HCT116 (cell line): ENCODE results near the gene LMAN2L. TPM values are rescaled to one million over a fixed set of nuclear protein-coding genes. Genes with fewer than 3 reads are reported as not detected.

Experiments
- ATAC-seq: fragments of 200-7000 bp; cut with Tn5 transposase; 2 replicates; pipeline ENCODE4 v1.9.1; 2020; ENCODE audit warnings: mild to moderate bottlenecking, moderate library complexity
- BruUV-seq: library from RNA; stranded (reverse); fragments of 400-500 nt; replicated peaks from 2 replicates; lab custom pipeline; 2021; lab: Mats Ljungman, UMichigan
- CTCF ChIA-PET: fragments of 300-600 bp; sonication (Branson Sonifier 250); formaldehyde crosslinking; loops from one replicate; lab custom pipeline; 2021; ENCODE audit warnings: antibody characterized with exemption; lab: Charles Lee
- POLR2A ChIA-PET: fragments of 300-600, 350-600 bp; sonication (Branson Sonifier 250); formaldehyde crosslinking; loops from one replicate; lab custom pipeline; 2021; ENCODE audit warnings: antibody characterized with exemption; lab: Charles Lee
- RAD21 ChIA-PET, 2 experiments: fragments of 300-600 bp; sonication (Branson Sonifier 250); formaldehyde crosslinking; loops; one replicate each; lab custom pipeline; 2023; ENCODE audit warnings: low total read pairs in 2 of 2; ENCODE audit not compliant: uncharacterized antibody in 2 of 2, unreplicated experiment in 2 of 2, low non-redundant PET in 1 of 2; lab: Charles Lee
- DNase-seq: peaks from one replicate; pipeline ENCODE4 v3.0.0-alpha.2; 2010; ENCODE audit warnings: low read depth, low spot score
- H2AFZ ChIP-seq: fragments of 200-600 bp; shearing (Covaris generic), sonication (generic); 2 replicates; pipeline ENCODE4 v1.6.1; 2017; ENCODE audit warnings: low read depth, mixed run types, mixed read lengths, antibody characterized with exemption, low read length; ENCODE audit not compliant: poor library complexity, severe bottlenecking
- H3K27ac ChIP-seq: 2 replicates; pipeline ENCODE4 v1.5.1; 2012; ENCODE audit warnings: low read depth, low read length
- H3K27me3 ChIP-seq: fragments of 200-600 bp; sonication (generic); 2 replicates; pipeline ENCODE4 v1.6.1; 2016; ENCODE audit warnings: mixed run types, low read length, mixed read lengths; ENCODE audit not compliant: insufficient read depth
- H3K36me3 ChIP-seq, 2 experiments: fragments of 200-500 bp in 1 of 2; fragments of 200-600 bp in 1 of 2; sonication (Bioruptor generic) in 1 of 2; sonication (generic) in 1 of 2; 2 replicates each; pipeline versions ENCODE4 v1.5.1 to v1.6.1; 2014 to 2016; ENCODE audit warnings: low read length in 2 of 2, inconsistent platforms in 1 of 2, mixed read lengths in 1 of 2, mixed run types in 1 of 2; ENCODE audit not compliant: insufficient read depth in 2 of 2, control insufficient read depth in 1 of 2
- H3K4me1 ChIP-seq, 2 experiments: fragments of 200-600 bp in 1 of 2; sonication (generic) in 1 of 2; 2 replicates each; pipeline versions ENCODE4 v1.5.1 to v1.6.1; 2012 to 2017; ENCODE audit warnings: low read length in 2 of 2, inconsistent platforms in 1 of 2, mild to moderate bottlenecking in 1 of 2, mixed read lengths in 1 of 2, mixed run types in 1 of 2, moderate library complexity in 1 of 2; ENCODE audit not compliant: insufficient read depth in 2 of 2, control insufficient read depth in 1 of 2
- H3K4me2 ChIP-seq: fragments of 200-600 bp; sonication (generic); 2 replicates; pipeline ENCODE4 v1.6.1; 2017; ENCODE audit warnings: mixed run types, low read length, mixed read lengths
- H3K4me3 ChIP-seq, 2 experiments: fragments of 200-600 bp in 1 of 2; sonication (generic) in 1 of 2; replicated peaks in 1 of 2; 2 replicates each; pipeline ENCODE4 v1.5.1; 2011 to 2016; ENCODE audit warnings: low read length in 2 of 2, control low read depth in 1 of 2, low read depth in 1 of 2, mild to moderate bottlenecking in 1 of 2, mixed read lengths in 1 of 2, mixed run types in 1 of 2
- H3K79me2 ChIP-seq: fragments of 200-600 bp; sonication (generic); 2 replicates; pipeline ENCODE4 v1.6.1; 2017; ENCODE audit warnings: mild to moderate bottlenecking, mixed run types, low read length, moderate library complexity, mixed read lengths; ENCODE audit not compliant: insufficient read depth
- H3K9ac ChIP-seq: fragments of 200-600 bp; sonication (generic); 2 replicates; pipeline ENCODE4 v1.6.1; 2016; ENCODE audit warnings: low read length, mixed read lengths
- H3K9me2 ChIP-seq: fragments of 200-600 bp; sonication (generic), shearing (Covaris generic); 2 replicates; pipeline ENCODE4 v1.6.1; 2017; ENCODE audit warnings: mixed run types, mild to moderate bottlenecking, moderate library complexity; ENCODE audit not compliant: insufficient read depth
- H3K9me3 ChIP-seq, 2 experiments: fragments of 200-500 bp in 1 of 2; fragments of 200-600 bp in 1 of 2; sonication (Bioruptor generic) in 1 of 2; sonication (generic) in 1 of 2; 2 replicates each; pipeline ENCODE4 v1.6.1; 2014 to 2017; ENCODE audit warnings: low read length in 2 of 2, mixed read lengths in 2 of 2, inconsistent platforms in 1 of 2, low read depth in 1 of 2, mild to moderate bottlenecking in 1 of 2, mixed run types in 1 of 2, moderate library complexity in 1 of 2; ENCODE audit not compliant: control insufficient read depth in 1 of 2, insufficient read depth in 1 of 2
- H4K20me1 ChIP-seq: fragments of 200-600 bp; sonication (generic), shearing (Covaris generic); 2 replicates; pipeline ENCODE4 v1.6.1; 2017; ENCODE audit warnings: mixed run types, mild to moderate bottlenecking, moderate library complexity; ENCODE audit not compliant: insufficient read depth
- CEBPB ChIP-seq: IDR thresholded peaks from 2 replicates; pipeline ENCODE4 v1.6.1; 2012; ENCODE audit warnings: low read depth
- ELF1 ChIP-seq: IDR thresholded peaks from 2 replicates; pipeline ENCODE4 v1.6.1; 2012; ENCODE audit warnings: low read depth, borderline replicate concordance
- EZH2 ChIP-seq: fragments of 200-600 bp; sonication (generic); IDR thresholded peaks from 2 replicates; pipeline ENCODE4 v1.6.1; 2017; ENCODE audit warnings: antibody characterized with exemption, mixed run types
- FOSL1 ChIP-seq: IDR thresholded peaks from 2 replicates; pipeline ENCODE4 v1.6.1; 2012; ENCODE audit warnings: low read depth
- RAD21 ChIP-seq: IDR thresholded peaks from 2 replicates; pipeline ENCODE4 v1.6.1; 2012; ENCODE audit warnings: low read depth, mild to moderate bottlenecking
- SIN3A ChIP-seq: IDR thresholded peaks from 2 replicates; pipeline ENCODE4 v1.6.1; 2012; ENCODE audit warnings: low read depth
- SP1 ChIP-seq: IDR thresholded peaks from 2 replicates; pipeline ENCODE4 v1.6.1; 2012; ENCODE audit warnings: low read depth
- SRF ChIP-seq: IDR thresholded peaks from 2 replicates; pipeline ENCODE4 v1.6.1; 2012; ENCODE audit warnings: low read depth
- ZFX ChIP-seq: fragments of 450-650 bp; IDR thresholded peaks from 2 replicates; pipeline ENCODE4 v1.6.1; 2017
- intact Hi-C: fragments of 100-400 bp; cut with micrococcal nuclease; formaldehyde crosslinking; loops from 2 replicates; pipeline ENCODE4 v1.10.0; 2022
- total RNA-seq: library from RNA; stranded (reverse); gene quantifications from one replicate; pipeline ENCODE4 v1.2.1, GENCODE V29; 2021; ENCODE audit not compliant: unreplicated experiment
- TF ChIP-seq, protein P1 (sequence below): IDR thresholded peaks from 2 replicates; pipeline ENCODE4 v1.6.1; 2012
- TF ChIP-seq, protein P2 (sequence below), 3 experiments: fragments of 200-600 bp in 1 of 3; sonication (generic) in 1 of 3; IDR thresholded peaks in 2 of 3; conservative IDR thresholded peaks in 1 of 3; 2 replicates each; pipeline ENCODE4 v1.5.1; 2012 to 2017; ENCODE audit warnings: low read depth in 2 of 3, low read length in 2 of 3, antibody characterized with exemption in 1 of 3, borderline replicate concordance in 1 of 3, control low read depth in 1 of 3, mild to moderate bottlenecking in 1 of 3, mixed read lengths in 1 of 3, mixed run types in 1 of 3, moderate library complexity in 1 of 3; ENCODE audit not compliant: insufficient read depth in 1 of 3
- TF ChIP-seq, protein P3 (sequence below): IDR thresholded peaks from 2 replicates; pipeline ENCODE4 v1.6.1; 2012
- TF ChIP-seq, protein P4 (sequence below): IDR thresholded peaks from 2 replicates; pipeline ENCODE4 v1.6.1; 2011; ENCODE audit warnings: mild to moderate bottlenecking, low read length, moderate library complexity; ENCODE audit not compliant: insufficient replicate concordance; ENCODE audit errors: extremely low read depth
- TF ChIP-seq, protein P5 (sequence below): IDR thresholded peaks from 2 replicates; pipeline ENCODE4 v1.6.1; 2012; ENCODE audit warnings: low read depth

The LMAN2L gene
- total RNA-seq, 1 experiment from 2014 or later, result 15.2 TPM

DNA sequence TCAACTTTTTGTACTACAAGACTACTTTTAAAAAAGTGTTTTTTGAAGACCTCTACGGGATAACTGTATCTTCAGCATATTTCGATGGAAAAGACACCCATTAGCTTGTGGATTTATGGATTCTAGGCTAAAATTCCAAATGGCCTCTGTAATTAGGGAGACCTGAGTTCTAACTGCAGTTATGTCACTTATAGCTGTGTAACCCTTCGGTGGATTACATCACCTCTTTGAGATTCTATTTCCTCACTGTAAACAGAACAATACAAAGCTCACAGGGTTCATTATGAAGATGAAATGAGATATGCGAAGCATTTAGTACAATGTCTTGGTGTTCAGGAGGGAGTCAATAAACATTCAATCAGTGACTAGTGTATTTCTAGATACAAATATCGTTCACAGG, 24.2 kb downstream of the LMAN2L start:
- Histone ChIP-seq H3K27ac (no peak overlapping the region), H2AFZ (no peak overlapping the region), H3K4me1 (no peaks in the 10 kb centered on the region), H3K4me2 (no peak overlapping the region), H3K9me3 (no peaks in the 10 kb centered on the region), H4K20me1 (no peaks in the 10 kb centered on the region), H3K27me3 (no peaks in the 10 kb centered on the region), H3K36me3 (peaks cover 5 to 16% of the 10 kb centered on the region in 2 experiments; a peak in 2 of 4 replicates), H3K9me2 (no peaks in the 10 kb centered on the region), H3K9ac (no peak overlapping the region), H3K4me3 (no peak overlapping the region), H3K79me2 (no peaks in the 10 kb centered on the region)
- ATAC-seq (no peak), DNase-seq (no peak)
- TF ChIP-seq ELF1 (no peak), RAD21 (no peak), SIN3A (no peak), SRF (no peak)
- TF ChIP-seq, protein P1, sequence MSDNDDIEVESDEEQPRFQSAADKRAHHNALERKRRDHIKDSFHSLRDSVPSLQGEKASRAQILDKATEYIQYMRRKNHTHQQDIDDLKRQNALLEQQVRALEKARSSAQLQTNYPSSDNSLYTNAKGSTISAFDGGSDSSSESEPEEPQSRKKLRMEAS, result no peak
- TF ChIP-seq, protein P2, sequence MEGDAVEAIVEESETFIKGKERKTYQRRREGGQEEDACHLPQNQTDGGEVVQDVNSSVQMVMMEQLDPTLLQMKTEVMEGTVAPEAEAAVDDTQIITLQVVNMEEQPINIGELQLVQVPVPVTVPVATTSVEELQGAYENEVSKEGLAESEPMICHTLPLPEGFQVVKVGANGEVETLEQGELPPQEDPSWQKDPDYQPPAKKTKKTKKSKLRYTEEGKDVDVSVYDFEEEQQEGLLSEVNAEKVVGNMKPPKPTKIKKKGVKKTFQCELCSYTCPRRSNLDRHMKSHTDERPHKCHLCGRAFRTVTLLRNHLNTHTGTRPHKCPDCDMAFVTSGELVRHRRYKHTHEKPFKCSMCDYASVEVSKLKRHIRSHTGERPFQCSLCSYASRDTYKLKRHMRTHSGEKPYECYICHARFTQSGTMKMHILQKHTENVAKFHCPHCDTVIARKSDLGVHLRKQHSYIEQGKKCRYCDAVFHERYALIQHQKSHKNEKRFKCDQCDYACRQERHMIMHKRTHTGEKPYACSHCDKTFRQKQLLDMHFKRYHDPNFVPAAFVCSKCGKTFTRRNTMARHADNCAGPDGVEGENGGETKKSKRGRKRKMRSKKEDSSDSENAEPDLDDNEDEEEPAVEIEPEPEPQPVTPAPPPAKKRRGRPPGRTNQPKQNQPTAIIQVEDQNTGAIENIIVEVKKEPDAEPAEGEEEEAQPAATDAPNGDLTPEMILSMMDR (IDR thresholded peaks at IDR 0.05 in 2 of 3, conservative IDR thresholded peaks at IDR 0.05 in 1 of 3; ENCODE audit: borderline replicate concordance in 1 of 3, insufficient read depth in 1 of 3, low read depth in 2 of 3, low read length in 2 of 3), result no peak
- BruUV-seq, result no TSS peak
- ChIA-PET CTCF (no interaction called here), RAD21 (no interaction called here), POLR2A (no interaction called here)
- intact Hi-C loops, result no loop called here

DNA sequence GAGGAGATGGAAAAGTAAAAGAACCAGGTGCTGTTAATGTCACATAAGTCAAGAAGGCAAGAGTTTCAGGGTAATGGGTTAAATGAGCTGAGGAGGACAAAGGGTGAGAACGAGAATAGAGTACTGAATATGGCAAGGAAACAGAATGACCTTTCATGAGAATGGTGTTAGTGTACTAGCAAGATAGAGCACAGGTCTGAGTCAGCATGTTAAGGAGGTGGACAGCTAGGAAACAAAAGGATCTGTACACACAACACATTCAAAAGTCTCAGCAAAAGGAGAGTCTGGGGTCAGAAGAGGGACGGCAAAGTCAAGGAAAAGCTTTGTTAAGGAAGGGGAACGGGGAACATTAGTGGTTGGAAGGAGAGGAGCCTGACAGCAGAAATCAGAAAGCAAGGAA, 28.9 kb downstream of the LMAN2L start:
- ATAC-seq (no peak), DNase-seq (no peak)
- H3K79me2 ChIP-seq, result no peaks in the 10 kb centered on the region
- ChIA-PET RAD21 (no interaction called here), POLR2A (no interaction called here), CTCF (no interaction called here)
- H3K4me2 ChIP-seq, result no peak overlapping the region
- H3K9ac ChIP-seq, result no peak overlapping the region
- H3K4me1 ChIP-seq, result no peaks in the 10 kb centered on the region
- no peaks in the 10 kb centered on the region for H3K27me3 ChIP-seq
- H3K9me3 ChIP-seq, result no peaks in the 10 kb centered on the region
- H2AFZ ChIP-seq, result no peak overlapping the region
- H4K20me1 ChIP-seq, result no peaks in the 10 kb centered on the region
- no TSS peak for BruUV-seq
- no peak overlapping the region for H3K27ac ChIP-seq
- intact Hi-C loops, result no loop called here
- H3K9me2 ChIP-seq, result no peaks in the 10 kb centered on the region
- peaks cover 23 to 34% of the 10 kb centered on the region in 2 experiments; a peak in 3 of 4 replicates for H3K36me3 ChIP-seq
- no peak overlapping the region for H3K4me3 ChIP-seq
- TF ChIP-seq ZFX (no peak), SRF (no peak), FOSL1 (no peak), SP1 (no peak), SIN3A (no peak), EZH2 (no peak), CEBPB (no peak)
- TF ChIP-seq, protein P3, sequence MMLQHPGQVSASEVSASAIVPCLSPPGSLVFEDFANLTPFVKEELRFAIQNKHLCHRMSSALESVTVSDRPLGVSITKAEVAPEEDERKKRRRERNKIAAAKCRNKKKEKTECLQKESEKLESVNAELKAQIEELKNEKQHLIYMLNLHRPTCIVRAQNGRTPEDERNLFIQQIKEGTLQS, result no peak
- TF ChIP-seq, protein P4, sequence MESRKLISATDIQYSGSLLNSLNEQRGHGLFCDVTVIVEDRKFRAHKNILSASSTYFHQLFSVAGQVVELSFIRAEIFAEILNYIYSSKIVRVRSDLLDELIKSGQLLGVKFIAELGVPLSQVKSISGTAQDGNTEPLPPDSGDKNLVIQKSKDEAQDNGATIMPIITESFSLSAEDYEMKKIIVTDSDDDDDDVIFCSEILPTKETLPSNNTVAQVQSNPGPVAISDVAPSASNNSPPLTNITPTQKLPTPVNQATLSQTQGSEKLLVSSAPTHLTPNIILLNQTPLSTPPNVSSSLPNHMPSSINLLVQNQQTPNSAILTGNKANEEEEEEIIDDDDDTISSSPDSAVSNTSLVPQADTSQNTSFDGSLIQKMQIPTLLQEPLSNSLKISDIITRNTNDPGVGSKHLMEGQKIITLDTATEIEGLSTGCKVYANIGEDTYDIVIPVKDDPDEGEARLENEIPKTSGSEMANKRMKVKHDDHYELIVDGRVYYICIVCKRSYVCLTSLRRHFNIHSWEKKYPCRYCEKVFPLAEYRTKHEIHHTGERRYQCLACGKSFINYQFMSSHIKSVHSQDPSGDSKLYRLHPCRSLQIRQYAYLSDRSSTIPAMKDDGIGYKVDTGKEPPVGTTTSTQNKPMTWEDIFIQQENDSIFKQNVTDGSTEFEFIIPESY, result no peak
- TF ChIP-seq, protein P5, sequence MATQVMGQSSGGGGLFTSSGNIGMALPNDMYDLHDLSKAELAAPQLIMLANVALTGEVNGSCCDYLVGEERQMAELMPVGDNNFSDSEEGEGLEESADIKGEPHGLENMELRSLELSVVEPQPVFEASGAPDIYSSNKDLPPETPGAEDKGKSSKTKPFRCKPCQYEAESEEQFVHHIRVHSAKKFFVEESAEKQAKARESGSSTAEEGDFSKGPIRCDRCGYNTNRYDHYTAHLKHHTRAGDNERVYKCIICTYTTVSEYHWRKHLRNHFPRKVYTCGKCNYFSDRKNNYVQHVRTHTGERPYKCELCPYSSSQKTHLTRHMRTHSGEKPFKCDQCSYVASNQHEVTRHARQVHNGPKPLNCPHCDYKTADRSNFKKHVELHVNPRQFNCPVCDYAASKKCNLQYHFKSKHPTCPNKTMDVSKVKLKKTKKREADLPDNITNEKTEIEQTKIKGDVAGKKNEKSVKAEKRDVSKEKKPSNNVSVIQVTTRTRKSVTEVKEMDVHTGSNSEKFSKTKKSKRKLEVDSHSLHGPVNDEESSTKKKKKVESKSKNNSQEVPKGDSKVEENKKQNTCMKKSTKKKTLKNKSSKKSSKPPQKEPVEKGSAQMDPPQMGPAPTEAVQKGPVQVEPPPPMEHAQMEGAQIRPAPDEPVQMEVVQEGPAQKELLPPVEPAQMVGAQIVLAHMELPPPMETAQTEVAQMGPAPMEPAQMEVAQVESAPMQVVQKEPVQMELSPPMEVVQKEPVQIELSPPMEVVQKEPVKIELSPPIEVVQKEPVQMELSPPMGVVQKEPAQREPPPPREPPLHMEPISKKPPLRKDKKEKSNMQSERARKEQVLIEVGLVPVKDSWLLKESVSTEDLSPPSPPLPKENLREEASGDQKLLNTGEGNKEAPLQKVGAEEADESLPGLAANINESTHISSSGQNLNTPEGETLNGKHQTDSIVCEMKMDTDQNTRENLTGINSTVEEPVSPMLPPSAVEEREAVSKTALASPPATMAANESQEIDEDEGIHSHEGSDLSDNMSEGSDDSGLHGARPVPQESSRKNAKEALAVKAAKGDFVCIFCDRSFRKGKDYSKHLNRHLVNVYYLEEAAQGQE, result no peak
